GM19239 (cell line): ENCODE measurements around the gene LRRFIP1.
A peak's percentile ranks its signal among the peaks of the same experiment; 100 is the strongest.

ENCODE experiments used
- DNase-seq: peaks from one replicate; pipeline ENCODE4 v3.0.0; 2011; ENCODE audit warnings: low spot score; ENCODE audit not compliant: insufficient read length
- FAIRE-seq: peaks from 2 replicates; lab custom pipeline; 2011; peaks lifted over from hg19 to GRCh38; lab: Jason Lieb, UNC

The LRRFIP1 gene

DNA sequence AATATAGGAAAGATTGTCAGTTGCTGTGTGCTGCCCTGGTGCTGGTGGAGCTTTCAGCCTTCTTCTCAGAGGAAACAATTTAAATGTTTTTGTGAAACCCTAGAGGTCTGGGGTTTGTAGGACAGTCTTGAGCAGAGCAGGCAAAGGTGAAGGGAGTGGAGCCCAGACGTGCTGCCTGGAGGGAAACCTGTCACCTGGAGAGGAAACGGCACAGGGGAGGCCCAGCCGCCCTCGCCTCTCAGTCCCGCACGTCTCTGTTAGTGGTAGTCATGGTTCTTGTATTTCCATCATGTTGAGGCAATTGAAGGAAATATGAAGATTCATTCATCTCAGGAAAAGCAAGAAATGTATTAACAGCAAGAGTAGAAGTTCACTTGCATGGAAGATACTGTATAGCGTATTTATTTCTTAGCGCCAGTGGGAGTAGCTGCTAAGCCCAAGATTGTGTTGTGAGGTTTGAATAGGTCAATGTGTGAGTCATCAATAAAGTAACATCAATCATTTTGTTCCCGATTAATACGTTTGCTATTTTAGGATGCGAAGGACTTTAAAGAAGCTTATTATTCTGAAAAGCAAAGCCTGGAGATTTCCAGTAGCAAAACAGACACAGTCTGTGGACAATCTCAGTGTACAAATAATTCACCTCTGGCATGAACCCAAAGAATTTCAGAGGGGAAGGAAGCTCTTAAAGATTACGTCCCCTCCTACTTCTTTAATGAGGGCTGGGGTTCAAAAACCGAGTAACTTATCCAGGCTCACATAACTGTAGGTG is 70.4 kb downstream of the LRRFIP1 start:
- peak; percentile 61 for FAIRE-seq
- DNase-seq, result no peak

DNA sequence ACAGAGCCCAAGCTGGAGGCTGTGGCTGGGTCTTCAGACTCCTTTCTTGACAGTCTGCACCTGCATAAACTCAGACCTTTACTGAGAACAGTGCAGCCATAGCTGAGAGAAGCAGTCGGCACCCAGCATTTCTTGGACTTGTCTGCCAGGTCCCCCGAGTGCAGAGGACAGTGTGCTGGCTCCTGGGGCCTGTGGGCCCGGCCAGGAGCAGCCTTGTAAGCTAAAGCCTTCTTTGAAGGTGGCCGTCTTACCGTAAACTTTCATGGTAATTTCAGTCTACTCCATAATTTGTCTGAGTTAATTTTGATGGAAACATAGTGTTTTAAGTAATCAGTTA is 70.9 kb downstream of the LRRFIP1 start:
- DNase-seq (no peak), FAIRE-seq (no peak)

DNA sequence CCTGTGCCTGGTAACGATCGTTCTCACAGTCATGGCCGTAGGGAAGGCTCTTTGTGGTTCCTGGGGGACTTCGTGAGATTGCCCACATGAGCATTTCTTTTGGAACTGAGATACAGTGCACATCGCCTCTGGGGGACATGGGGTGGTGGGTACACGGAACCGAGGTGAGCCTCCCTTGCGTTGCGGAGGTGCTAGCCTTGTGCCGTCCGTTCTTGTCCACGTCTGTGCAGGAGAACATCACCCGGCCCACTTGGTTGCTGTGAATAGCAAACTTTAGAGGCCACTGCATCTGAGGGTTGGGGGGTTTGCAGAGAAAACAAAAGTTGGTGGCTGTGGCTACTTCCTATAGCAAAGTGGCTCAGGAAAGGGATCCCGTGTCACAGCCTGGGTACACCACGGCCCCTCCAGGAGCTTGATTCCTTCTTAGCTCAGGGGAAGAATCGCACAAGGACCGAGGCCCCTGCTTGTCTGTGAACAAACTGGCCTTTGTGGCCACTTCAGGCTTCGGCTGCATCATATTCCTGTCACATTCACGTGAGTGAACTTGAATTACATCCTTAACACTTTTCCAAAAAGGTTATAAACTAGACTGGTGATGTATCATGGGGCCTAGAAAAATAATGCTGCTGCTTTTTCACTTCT is 72.6 kb downstream of the LRRFIP1 start:
- no peak for DNase-seq
- FAIRE-seq, result no peak

- FAIRE-seq (peak; percentile 92), DNase-seq (no peak)
Measured at GRCh38 chr2:237700512-237701032, 73.2 kb downstream of the LRRFIP1 start.

DNA sequence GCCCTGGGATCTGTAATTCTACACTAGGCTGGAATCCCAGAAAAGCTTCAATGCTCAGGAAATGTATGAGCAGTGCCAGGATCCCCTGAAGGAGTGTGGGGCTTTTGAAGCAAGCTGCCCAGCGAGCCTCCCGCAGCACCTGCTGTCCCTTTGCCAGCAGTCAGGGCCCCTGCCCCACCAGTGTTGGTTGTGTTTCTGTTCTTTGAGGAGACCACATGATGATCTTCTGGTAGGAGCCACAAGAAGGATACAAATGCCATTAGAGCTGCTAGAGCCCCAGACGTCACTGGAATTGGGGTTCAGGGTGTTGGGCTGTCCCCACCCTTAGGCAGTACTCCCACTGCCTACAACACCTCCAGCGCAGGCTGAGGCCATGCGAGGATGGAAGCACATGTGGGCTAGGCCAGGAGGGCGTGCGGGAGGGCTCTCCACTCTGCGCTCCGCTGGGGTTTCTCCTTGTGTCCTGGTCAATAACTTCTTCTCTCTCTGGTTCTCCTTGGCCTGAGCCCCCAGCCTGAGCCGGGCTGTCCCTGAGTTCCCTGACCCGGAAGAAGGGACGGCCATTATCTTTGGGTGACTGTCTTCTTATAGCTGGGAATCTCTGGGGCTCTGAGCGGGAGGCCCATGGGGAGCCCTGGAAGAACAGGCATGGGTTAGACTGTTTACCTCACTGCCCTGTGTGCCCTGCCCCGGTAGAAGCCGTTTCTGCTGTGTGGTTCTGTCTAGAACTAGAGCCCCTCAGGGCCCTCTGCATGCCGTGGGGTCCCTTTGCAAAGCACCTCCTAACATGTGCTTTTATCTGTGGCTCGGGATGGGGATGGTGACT is 73.9 kb downstream of the LRRFIP1 start:
- no peak for FAIRE-seq

GRCh38 chr2:237701859-237702390 is 74.5 kb downstream of the LRRFIP1 start:
- peak; percentile 64 for FAIRE-seq

More for the DNA sequence above, 73.9 kb downstream of the LRRFIP1 start:
- no peak for DNase-seq

DNA sequence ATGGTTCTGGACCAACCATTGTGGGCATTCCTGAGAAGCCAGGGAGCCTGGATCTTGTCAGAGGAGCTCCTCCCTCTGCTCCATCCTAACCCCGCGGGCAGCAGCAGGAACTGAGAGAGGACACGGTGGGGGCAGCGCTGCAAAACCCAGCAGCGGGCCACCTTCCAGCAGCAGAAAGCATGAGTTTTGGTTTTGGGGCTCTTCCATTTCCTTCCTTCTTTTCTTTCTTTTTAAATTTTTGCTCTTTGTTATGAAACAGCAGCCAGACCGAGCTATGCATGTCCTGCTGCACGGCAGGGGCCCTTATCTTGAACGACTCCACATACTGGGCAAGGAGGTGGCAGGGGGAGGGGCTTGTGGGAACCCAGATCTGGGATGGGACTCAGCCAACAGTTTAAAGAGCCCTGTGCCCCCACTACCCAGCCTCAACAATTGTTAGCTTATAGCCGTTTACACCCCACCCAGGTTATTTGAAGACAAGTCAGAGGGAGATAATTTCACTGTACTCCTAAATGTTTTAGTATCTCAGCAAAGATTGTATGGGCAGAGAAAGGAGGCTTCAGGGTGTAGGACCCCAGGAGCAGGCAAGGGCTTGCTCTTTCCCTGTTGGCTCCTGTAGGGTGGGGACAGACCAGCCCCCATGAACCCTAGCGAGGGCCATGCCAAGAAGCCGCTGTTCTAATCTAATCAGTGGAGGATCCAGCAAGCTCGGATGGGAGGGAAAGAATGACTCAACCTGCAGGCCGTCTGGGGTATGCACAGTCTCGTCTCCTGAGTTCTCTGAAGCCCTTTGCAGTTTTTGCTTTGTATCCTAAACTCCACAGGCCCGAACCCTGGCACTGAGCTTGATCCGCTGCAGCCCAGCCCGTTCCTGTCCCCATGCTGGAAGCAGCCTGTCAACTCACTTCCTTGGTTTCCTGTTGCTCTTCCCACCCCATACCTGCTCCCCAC is 75.3 kb downstream of the LRRFIP1 start:
- DNase-seq, result no peak
- peak; percentile 86 for FAIRE-seq

More at GRCh38 chr2:237701859-237702390, 74.5 kb downstream of the LRRFIP1 start:
- no peak for DNase-seq

- DNase-seq (no peak), FAIRE-seq (peak; percentile 48)
Measured at GRCh38 chr2:237704501-237705434, 77.4 kb downstream of the LRRFIP1 start.

DNA sequence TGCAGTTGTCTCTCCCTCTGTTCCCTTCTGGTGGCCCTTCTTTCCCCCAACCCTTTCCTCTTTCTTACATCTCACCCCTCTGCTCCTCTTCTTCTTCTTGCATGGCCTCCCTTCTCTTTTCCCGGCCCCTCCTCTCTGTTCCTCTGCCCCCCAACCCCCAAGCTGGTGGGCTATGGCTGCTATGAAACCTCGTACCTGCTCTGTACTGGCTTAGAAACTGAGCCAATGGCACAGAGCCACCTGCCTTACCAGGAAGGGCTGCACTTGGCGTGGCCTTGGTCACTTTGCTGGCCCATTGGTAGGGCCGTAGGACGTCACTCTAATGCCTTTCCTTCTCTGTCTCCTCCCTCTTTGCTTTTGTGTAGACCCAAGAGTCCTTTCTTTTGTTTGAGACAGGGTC is 78.9 kb downstream of the LRRFIP1 start:
- DNase-seq, result no peak
- no peak for FAIRE-seq

- FAIRE-seq, result no peak
- no peak for DNase-seq
Measured at GRCh38 chr2:237708065-237708398, 80.6 kb downstream of the LRRFIP1 start.

DNA sequence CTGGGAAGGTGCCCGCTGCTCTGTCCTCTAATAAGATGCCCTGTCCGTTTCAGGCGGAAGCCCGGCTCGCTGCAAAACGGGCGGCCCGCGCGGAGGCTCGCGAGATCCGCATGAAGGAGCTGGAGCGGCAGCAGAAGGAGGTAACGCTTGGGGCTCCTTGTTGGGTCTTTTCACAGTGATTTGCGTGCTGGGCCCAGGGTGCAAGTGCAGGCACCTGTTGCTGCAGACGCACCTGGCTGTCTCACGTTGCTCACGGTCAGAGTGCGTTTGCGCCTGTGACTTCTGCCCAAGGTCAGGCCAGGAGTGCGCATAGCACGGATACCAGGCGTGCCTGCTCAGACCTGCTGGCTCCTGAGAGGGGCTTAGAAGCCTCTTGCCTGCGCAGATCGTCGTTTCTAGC is 81.1 kb downstream of the LRRFIP1 start:
- FAIRE-seq, result no peak
- DNase-seq, result no peak

GRCh38 chr2:237708961-237709360 is 81.6 kb downstream of the LRRFIP1 start:
- FAIRE-seq (no peak), DNase-seq (no peak)

DNA sequence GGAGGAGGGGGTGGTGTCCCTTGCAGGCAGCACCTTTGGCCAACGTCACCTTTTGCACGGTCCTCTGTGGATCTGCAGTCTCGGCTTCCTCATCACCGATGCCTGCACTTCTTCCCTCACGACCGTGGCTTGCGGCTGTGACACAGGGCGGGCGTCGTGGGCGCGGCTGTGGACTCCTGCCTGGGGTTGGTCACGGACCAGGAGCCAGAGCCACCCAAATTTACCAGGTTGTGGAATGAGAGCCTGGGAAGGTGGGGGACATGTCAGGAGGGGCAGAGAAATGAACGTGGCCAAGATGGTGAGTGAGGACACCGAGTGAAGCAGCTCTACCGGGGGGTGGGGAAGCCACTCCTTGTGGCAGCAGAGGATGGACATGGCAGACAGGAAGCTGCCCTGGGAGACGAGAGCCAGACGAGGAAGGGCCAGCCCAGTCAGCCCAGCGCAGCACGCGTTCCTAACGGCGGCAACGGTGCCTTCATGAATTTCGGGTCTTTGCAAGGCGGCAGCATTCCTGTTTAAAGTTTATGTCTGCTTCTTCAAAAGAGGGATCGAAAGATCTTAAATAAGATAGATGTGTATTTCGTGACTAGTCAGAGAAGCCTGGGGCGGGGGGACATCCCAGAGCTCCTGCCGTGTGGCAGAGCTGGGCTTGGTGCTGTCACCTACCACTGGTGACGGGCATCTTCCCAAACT is 84.2 kb downstream of the LRRFIP1 start:
- no peak for FAIRE-seq
- no peak for DNase-seq

DNA sequence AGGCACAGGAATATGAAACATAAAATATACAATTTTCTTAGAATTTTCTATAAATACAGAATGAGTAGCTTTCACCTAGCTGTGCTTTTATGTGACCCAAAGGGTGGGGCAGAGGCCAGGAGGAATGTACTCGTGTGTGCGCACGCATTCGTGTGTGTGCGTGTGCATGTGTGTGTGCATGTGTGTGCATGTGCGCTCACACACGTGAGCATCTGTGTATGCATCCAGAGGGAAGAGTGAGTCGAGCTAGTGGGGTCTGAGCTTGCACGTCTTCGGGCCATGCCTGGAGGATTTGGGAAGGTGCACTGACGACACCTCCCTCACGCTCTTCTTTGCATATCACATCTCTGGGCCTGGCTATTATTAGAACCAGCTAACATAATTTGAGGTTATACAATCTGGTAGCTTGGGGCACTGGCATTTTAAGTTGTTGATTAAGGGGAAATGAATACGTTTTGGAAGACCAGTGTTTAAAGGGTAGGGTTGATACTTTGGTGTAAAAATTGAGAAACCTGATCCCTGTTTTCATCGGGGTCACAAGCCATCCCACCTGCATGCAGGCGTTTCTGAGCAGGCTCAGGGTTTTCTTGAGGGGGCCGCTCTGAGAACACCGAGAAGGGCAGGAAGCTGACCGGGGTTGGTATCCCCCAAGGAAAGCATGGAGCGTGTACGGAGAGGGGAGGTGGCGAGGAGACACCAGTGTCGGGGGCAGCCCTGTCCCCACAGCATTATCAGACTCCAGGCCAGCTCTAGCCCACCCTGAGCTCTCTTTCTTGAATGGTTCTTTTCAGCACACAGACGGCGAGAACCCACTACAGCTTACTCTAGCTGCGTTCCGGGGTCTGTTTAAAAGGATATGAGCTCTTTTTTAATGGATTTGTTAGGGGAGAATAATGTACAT is 85.3 kb downstream of the LRRFIP1 start:
- DNase-seq (no peak), FAIRE-seq (no peak)

GRCh38 chr2:237714690-237715458 is 87.5 kb downstream of the LRRFIP1 start:
- FAIRE-seq, result no peak
- no peak for DNase-seq

GRCh38 chr2:237715459-237715947 is 88.1 kb downstream of the LRRFIP1 start:
- DNase-seq (no peak), FAIRE-seq (no peak)
